HG03159 (cell line): ENCODE data around the gene CGB2.
"Not testable (repeated sequence)": the region's sequence is repeated elsewhere in the genome, so short reads cannot be mapped to it uniquely, and the experiment has no call there.

ENCODE experiments used
- ATAC-seq: cut with Tn5 transposase; IDR thresholded peaks from one replicate; pipeline ENCODE4 v1.9.1; 2021; ENCODE audit warnings: mild to moderate bottlenecking, moderate library complexity; ENCODE audit not compliant: unreplicated experiment

CGB2 gene

DNA sequence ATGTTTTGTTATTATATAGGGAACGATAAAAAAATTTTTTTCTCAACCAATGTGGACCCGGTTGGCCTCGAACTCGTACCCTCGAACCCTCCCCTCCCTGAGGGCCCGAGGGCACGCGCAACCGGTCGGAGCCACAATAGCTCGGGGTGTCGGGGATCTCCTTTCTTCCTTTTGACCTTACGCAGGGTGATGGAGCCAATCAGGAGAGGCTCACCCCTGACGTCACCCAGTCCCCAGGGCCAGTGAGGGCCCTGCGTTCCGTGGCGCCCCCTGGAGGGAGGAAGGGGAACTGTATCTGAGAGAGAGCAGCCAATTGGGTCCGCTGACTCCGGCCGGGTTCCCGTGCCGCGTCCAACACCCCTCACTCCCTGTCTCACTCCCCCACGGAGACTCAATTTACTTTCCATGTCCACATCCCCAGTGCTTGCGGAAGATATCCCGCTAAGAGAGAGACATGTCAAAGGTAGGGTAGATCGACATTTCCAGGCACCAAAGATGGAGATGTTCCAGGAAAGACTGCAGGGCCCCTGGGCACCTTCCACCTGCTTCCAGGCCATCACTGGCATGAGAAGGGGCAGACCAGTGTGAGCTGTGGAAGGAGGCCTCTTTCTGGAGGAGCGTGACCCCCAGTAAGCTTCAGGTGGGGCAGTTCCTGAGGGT, at the start of gene CGB2:
CGB2 (plus strand) TSS at position 249 of the 660 bp plus-strand sequence; CDS start at position 455, 206 bp downstream.
- ATAC-seq, result not testable (repeated sequence)

DNA sequence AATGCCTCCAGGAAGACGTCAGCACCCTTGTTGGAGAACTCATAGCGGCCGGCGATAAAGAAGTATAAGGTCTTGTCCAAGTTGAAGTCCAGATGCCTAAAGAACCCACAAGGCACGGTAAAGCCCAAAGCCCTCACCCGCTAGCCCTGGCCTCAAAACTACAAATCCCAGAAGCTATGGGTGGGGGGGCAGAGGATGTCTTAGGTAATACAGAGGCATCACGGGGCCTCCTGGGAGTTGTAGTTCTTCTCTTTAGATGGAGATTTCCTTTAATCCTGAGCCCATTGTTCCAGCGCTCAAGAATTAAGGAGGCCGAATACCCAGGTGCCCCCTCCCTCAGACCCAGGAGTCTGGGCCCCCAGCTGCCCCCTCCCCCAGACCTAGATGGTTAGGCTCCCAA, 49.4 kb upstream of the CGB2 start:
- ATAC-seq, result no peak

DNA sequence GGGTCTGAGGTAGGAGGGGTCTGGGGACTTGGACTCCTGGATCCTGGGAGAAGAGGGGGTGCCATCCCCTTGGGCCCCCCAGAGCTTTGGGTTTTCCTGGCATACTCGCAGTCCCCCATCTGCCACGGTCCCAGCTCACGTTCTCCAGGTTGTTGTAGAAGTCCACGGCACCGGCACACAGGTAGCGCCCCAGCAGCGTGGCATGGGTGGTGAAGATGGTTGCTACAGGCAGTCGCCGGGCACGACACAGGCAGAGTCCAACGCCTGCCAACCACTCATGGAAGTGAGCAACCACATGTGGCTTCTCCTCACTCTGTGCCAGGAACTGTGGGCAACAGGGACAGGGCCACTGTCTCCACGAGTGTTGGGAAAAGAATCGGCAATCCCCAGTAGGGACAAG, 46.0 kb upstream of the CGB2 start:
- ATAC-seq, result no peak

DNA sequence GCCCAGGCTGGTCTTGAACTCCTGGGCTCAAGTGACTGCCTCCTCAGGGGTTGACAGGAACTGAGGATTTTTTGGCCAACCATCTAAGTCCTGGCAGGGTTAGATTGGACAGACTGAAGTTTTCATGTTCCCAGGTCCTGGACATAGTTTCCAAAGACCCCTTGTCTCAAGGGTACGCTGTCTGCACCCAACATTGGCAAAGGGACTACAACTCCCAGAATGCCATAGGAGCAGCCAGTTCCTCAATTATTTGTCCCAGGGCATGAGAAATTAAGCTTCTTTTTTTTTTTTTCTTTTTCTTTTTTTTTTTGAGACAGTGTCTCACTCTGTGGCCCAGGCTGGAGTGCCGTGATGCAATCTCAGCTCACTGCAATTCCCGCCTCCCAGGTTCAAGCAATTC, 45.5 kb upstream of the CGB2 start:
- no peak for ATAC-seq

DNA sequence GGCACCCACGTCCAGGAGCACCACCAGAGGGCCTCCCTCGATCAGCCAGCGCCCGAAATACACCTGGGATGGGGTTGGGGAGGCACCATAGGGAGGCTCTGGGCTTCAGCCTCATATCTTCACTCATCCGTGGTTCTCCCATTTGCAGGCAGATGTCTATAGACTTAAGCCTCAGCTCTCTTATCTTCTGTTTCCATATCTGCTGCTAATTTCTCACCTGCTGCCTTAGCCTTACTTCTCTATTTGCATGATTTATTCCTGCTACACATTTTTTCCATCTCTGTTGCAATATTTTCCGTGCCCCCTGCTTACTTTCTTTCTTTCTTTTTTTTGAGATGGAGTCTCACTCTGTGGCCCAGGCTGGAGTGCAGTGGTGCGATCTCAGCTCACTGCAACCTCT, 44.4 kb upstream of the CGB2 start:
- ATAC-seq, result no peak

DNA sequence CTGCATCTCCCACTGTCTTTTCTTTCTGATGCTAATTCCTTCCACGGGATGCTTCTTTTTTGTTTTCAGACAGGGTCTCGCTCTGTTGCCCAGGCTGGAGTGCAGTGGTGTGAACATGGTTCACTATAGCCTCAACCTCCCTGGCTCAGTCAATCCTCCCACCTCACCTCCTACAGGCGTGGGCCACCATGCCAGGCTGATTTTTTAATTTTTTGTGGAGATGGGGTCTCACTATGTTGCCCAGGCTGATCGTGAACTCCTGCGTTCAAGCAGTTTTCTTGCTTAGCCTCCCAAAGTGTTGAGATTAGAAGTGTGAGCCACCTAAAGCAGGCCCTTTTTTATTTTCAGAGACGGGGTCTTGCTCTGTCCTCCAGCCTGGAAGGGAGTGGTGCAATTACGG, 43.4 kb upstream of the CGB2 start:
- ATAC-seq, result no peak

DNA sequence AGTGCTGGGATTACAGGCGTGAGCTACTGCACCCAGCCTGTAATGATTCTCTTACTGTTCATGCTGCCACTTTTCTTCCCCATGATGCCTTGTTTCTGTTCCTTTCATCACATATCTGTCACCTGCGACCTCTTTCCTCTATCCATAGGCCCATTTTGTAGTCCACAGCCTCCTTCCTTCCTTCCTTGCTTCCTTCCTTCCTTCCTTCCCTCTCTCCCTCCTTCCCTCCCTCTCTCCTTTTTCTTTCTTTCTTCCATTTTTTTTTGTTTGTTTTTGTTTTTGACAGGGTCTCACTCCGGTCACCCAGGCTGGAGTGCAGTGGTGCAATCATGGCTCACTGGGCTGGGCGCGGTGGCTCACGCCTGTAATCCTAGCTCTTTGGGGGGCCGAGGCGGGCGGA, 42.8 kb upstream of the CGB2 start:
- no peak for ATAC-seq

DNA sequence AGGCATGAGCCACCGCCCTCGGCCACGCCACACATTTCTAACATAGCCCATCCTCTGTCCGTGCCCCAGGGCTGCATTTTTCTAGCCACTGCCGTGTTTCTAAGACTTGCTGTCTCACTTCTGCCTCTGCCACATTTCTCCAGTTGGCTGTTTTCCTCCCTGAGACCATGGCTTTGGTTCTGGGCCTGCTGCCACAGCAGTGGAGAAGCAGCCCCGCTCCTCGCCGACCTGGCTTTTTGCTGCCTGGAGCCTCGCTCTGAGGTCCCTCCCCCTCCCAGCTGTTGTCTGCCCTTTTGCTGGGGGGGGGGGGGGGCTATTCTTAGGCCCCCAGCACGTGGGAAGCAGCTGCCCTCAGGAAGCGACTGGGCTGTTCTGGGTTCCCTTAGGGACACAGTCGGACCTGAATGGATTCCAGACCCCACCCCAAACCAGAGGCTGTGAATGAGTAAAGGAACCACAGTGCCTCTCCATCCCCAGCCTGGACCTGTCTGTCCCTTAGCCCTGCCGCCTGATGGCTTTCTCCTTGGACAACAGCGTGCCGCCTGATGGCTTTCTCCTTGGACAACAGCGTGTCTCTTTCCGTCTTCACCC, 41.9 kb upstream of the CGB2 start:
- ATAC-seq, result no peak

DNA sequence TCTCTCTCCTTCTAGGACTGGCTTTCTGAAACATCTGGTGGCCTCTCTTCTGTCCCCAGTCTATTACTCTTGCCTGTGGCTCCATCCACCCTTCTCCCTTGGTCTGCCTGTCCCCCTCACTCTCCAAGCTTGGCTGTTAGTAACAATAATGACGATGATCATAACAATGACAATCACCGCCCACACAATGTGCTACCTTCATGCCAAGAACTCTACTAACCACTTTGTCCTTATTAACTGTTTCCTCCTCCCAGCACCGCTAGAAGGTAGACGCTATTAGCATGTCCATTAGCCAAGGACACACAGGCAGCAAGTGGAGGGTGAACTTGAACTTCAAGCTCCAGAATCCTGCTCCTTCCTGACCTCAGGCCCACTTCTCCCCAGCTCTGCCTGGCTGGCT, 41.3 kb upstream of the CGB2 start:
- ATAC-seq, result no peak

DNA sequence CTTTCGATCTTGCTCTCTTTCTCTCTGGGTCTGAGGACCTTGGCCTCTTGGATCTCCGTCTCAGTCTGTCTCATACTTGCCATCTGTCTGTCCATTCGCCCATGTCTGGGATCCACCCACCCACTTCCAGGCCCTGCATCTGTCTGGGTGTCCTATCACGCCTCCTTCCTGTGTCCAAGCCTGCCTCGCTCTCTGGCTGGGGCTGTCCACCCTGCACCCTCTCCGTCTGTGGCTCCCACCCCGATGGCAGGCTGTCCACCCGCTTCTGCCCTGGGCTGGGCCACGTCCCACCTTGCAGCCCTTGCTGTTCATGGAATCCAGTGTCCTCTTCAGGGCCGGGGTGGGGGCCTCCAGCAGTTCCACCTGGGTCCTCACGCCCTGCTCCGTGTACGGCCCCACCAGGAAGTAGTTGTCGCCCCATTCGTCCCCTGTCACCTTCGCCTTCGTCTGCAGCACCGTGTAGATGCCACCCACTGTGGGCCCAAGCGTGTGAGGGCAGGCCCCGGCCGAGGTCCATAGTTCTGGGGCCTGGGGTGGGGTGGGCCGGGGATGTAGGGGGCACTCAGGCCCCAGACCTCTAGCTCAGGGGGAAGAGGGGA, 40.6 kb upstream of the CGB2 start:
- no peak for ATAC-seq

DNA sequence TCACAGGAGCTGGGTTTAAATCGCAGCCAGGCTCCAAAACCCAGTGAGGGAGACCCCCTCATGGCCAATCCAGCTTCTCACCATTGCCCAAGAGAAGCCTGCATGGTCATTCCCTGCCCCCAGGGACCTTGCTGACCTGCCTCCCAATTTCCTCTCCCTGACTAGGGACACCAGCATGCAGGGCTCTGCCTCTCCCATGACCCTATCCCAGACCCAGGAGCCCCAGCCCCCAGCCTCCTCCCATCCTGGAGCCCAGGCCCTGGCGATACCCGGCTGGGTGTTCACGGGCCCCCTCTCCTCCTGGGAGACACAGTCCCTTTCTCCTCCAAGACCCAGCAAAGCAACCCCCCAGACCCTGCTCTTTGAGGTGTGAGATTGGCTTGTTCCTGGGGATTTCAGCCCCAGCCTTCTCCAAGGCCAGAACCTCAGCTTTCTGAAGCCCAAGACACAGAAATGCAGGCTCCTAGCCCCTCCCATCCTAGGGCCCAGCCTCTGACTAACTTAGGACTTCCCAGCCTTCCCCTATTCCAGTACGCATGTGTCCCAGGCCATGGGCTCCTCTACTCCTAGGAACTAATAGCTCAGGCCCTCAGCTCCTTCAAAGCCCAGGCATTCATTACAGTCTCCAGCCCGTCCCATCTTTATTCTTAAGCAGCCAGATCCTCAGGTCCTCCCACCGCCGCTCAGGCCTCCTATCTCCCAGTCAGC, 39.7 kb upstream of the CGB2 start:
- no peak for ATAC-seq

DNA sequence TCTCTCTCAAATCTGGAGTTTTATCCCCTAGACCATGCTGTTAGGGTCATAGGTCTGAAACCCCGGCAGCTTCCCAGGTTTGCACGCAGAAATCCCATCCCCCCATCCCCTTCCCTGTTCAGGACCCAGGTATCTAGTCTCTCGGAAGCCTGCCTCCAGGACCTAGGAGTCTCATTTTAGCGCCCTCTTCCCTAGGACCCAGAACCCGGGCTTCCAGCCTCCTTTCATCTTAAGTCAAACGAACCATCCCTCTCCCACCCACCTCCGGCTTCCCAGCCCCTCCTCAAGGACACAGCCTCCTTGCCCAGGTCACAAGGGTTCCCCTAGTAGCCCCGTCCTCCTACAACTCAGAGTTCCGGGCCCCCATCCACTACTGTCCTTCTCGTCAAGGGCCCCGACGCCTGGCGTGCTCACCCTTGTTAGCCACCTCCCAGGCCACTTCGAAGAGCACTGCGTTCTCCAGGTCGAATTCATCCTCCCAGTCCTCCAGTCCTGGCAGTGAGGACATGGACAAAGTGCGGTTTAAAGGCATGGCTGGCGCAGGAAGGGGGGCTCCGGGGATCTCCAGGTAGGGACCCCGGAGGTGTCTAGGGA, 39.0 kb upstream of the CGB2 start:
- ATAC-seq, result peak; percentile 9

DNA sequence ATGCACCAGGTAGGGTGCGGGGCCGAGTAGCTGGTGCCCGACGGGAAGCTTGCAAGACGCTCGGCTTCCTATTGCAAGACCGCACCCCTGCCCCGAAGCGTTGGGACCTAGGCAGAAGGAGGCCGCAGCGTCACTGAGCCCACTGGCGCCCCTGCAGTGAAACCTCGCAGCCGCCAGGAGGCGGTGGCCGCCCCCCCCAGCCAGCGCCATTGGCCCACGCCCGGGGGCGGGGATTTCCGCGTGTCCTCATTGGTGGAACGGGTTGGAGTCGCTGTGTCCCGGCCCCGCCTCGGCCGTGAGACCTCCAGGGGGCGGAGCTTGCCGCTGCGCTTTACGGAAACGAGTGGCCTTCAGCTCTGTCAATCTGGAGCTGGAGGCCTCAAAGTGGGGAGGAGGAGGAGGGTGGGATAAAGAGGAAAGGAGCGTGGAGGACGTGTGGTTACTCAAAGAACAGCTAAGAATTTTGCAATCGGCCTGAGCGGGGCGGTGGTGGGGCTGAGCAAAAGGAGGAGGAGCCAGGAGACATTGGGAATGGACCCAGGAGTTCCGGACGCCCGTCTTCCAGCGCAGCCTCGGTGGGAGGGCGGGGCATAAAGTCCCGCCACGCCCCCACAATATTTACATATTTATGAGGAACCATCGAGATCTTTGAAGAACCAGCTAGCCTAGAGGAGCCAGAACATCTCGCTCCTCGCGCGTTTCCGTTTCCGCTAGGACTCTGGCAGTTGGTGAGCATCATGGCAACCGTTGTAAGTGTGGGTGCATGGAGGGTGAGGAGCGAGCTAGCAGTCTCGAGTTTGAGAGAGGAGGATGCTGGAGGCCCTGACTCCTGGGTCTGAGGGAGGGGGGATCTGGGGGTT, 38.3 kb upstream of the CGB2 start, which contains the start of the genes GYS1 and RUVBL2:
GYS1 (minus strand) TSS at position 135 of the 860 bp plus-strand sequence. CDS start 197 bp downstream, outside the sequence.
RUVBL2 (plus strand) TSS at position 713 of the 860 bp plus-strand sequence; CDS start at position 738, 25 bp downstream.
- ATAC-seq, result peak; percentile 84

DNA sequence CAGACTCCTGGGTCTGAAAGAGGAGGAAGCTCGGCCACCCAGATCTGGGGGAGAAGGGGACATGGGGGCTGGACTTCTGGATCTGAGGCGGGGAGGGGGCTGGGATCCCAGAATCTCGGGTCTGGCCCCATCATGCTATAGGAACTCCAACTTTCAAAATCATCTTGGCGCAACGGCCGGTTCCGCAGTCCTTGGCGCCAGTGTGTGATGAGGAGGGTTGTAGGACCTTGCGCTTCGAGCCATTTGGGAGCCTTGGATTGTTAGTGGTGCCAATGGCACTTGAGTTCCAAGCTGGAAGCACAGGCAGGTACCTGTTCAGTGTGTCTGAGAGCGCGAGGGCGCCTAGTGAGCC, 37.7 kb upstream of the CGB2 start:
- no peak for ATAC-seq

DNA sequence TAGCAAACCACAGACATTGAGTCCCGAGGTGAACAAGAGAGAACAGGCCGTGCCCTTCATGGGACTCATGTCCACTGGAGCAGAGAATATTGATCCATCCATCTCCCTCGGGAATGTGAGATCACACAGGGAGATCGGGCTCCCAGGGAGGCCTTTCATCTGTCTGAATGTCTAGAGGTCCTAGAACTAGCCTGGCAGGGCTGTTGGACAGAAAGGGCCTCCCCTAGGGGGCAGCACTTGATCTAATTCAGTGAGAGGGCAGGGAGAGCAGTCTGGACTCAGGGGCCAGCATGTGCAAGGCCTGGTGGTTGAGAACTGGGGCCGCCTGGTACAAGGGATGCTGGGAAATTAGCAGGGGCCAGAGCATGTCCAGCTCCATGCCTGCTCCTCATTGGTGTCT, 33.7 kb upstream of the CGB2 start:
- no peak for ATAC-seq

DNA sequence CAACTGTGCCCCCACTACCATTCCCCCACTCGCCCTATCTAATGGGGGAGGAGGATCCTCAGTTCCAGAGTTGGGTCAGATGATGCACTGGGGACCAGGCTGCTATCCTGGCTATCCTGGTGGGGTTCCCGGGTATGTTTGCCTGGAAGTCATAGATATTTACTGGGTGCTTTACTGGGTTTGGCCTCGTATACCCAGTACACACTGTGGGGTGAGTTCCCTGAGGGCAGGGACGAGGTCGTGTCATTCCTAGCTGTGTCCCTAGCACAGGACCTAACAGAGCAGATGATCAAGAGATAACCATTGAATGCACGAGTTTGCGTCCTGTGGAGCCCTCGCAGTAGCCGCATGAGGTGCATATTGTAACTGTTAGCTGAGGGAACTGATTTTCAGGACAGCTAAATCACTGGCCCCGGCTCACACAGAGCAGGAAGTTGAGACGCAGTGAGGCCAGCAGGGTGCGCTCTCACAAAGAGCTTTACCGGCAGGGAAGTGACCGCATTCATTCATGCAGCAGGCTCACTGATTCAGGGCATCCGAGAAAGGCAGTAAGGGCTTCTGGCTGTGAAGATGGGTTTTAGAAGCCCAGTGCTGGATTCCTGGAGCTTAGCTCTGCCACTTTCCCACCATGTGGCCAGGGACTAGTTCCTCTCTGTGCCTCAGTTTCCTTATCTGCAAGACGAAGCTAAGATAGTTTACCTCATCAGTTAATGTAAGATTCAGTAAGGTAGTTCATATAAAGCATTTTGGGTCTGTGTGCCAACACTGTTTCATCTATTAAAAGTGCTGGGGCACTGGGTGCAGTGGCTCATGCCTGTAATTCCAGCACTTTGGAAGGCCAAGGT, 32.0 kb upstream of the CGB2 start:
- ATAC-seq, result no peak

DNA sequence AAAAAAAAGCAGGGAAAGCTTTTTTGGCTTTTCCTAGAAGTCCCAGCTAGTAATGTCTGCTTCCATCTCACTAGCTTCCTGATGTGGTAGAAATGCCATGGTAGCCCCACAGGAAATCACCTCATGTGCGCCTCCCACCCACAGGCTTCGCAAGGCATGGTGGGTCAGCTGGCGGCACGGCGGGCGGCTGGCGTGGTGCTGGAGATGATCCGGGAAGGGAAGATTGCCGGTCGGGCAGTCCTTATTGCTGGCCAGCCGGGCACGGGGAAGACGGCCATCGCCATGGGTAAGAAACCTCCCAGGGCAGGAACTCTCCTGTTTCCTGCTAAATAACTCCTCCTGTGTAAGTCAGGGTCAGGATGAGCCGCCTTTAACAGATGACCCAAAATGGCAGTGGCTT, 27.6 kb upstream of the CGB2 start:
- ATAC-seq, result no peak

DNA sequence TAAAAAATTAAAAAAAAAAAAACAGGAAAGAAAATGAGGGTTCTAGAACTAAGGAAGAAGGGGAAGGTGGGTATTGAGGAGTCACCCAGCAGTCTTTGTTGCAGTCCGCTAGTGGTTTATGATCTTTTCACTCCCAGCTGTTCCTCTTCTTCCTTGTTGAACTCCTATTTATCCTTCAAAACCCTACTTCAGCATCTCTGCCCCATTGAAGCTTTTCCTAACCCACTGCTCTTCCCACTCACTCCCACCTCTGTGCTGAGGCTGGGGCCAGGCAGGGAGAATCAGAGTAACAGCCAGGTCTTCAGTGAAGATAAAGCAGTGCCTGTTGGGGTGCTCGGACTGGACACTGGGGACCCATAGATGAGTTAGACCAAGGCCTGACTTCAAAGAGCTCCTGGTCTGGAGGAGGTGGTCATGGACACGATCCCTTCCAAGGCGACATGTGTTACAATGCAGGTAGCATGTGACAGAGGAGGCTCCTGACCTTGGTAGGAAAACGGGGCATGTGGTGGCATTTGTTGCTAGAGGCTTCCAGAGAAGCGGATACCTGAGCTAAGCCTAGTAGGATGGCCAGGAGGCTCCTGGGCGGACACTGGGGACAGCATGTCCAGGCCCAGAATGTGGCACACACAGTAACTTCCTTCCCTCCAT, 26.6 kb upstream of the CGB2 start:
- no peak for ATAC-seq

DNA sequence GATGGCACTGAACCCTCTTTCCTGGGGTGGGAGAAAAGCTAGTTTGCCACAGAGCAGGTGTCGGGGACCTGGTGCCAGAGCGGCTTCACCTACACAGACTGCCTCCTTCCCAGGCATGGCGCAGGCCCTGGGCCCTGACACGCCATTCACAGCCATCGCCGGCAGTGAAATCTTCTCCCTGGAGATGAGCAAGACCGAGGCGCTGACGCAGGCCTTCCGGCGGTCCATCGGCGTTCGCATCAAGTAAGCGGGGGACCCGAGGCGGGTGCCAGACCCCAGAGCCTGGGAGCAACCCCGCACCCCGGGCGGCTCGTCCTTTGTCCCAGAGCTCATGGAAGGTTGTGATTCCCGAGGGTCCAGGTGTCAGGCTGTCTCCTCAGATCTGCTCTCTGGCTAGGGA, 24.8 kb upstream of the CGB2 start:
- no peak for ATAC-seq
